ENCODE results near the gene PRKN.
"Not testable (repeated sequence)": the region's sequence is repeated elsewhere in the genome, so short reads cannot be mapped to it uniquely, and the experiment has no call there.

The PRKN gene

GRCh38 chr6:161829291-161829729 is 898.3 kb downstream of the PRKN start:
- no peak for TF ChIP-seq CTCF (IDR thresholded peaks at IDR 0.05; ENCODE audit: extremely low read depth, insufficient read depth, missing control alignments)

GRCh38 chr6:161828355-161828754 is 899.2 kb downstream of the PRKN start:
- no peak for TF ChIP-seq CTCF (IDR thresholded peaks at IDR 0.05; ENCODE audit: extremely low read depth, insufficient read depth, missing control alignments)
- no peak for DNase-seq (ENCODE audit: low spot score)
- in situ Hi-C loops (cut with MboI; ENCODE audit: low pct_unique_long_range_greater_than_20kb, low sequenced_read_pairs, unreplicated experiment): no loop called here

More at GRCh38 chr6:161829291-161829729, 898.3 kb downstream of the PRKN start:
- no peak for DNase-seq (ENCODE audit: low spot score)
- in situ Hi-C loops (cut with MboI; ENCODE audit: low pct_unique_long_range_greater_than_20kb, low sequenced_read_pairs, unreplicated experiment): no loop called here

GRCh38 chr6:161826512-161826911 is 901.1 kb downstream of the PRKN start:
- in situ Hi-C loops (cut with MboI; ENCODE audit: low pct_unique_long_range_greater_than_20kb, low sequenced_read_pairs, unreplicated experiment): no loop called here
- DNase-seq (ENCODE audit: low spot score): no peak
- TF ChIP-seq CTCF (IDR thresholded peaks at IDR 0.05; ENCODE audit: extremely low read depth, insufficient read depth, missing control alignments): no peak

- DNase-seq (ENCODE audit: low spot score); in situ Hi-C loops (cut with MboI; ENCODE audit: low pct_unique_long_range_greater_than_20kb, low sequenced_read_pairs, unreplicated experiment): not testable (repeated sequence)
Observed at GRCh38 chr6:161822204-161822603, 905.4 kb downstream of the PRKN start.

DNA sequence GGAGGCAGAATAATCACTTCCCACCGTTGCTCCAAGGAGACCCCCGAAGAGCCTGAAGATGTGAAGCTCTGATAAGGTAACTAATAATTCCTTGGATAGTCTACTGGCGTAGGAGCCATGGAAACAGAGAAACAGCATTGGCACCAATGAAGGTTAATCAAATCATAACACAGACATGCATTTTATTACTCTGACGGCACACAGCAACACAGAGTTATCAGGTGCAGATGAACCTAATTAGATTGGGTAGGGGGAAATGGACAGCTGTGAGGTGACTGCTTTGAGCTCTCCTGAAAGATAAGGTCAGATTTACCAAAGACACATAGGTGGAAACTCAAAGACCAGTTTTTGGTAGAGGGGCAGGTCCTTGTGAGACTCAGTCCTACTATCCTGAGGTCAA is 909.7 kb downstream of the PRKN start:
- in situ Hi-C loops (cut with MboI; ENCODE audit: low pct_unique_long_range_greater_than_20kb, low sequenced_read_pairs, unreplicated experiment): no loop called here
- no peak for TF ChIP-seq CTCF (IDR thresholded peaks at IDR 0.05; ENCODE audit: extremely low read depth, insufficient read depth, missing control alignments)

DNA sequence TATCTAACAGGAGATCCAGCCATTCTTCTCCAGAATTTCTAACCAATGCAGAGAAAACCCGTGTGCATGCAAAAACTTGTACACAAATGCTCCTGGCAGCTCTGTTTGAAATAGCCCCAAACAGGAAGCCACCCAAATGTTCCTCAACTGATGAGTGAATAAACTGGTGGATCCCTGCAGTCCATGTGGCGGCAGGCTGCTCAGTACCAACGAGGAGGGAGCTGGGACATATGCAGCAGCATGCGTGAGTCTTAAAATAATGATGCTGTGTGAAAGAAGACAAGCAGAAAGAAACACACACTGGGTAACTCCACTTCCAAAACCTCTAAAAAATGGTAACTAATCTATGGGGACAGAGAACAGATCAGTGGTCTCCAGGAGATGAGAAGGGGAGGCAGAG is 911.6 kb downstream of the PRKN start:
- DNase-seq (ENCODE audit: low spot score): no peak
- in situ Hi-C loops (cut with MboI; ENCODE audit: low pct_unique_long_range_greater_than_20kb, low sequenced_read_pairs, unreplicated experiment): no loop called here
- TF ChIP-seq CTCF (IDR thresholded peaks at IDR 0.05; ENCODE audit: extremely low read depth, insufficient read depth, missing control alignments): no peak

More for the DNA sequence above, 909.7 kb downstream of the PRKN start:
- no peak for DNase-seq (ENCODE audit: low spot score)

- DNase-seq (ENCODE audit: low spot score): no peak
- no peak for TF ChIP-seq CTCF (IDR thresholded peaks at IDR 0.05; ENCODE audit: extremely low read depth, insufficient read depth, missing control alignments)
- in situ Hi-C loops (cut with MboI; ENCODE audit: low pct_unique_long_range_greater_than_20kb, low sequenced_read_pairs, unreplicated experiment): no loop called here
Observed at GRCh38 chr6:161813156-161813555, 914.4 kb downstream of the PRKN start.
